Measurements from ENCODE around the gene TREML1. TPM values are rescaled to one million over a fixed set of nuclear protein-coding genes. Genes with fewer than 3 reads are reported as not detected.

The TREML1 gene
- total RNA-seq, 1 donor from 2014 or later = not detected

- TF ChIP-seq CTCF (IDR thresholded peaks at IDR 0.05; ENCODE audit: unreplicated experiment) = no peak
- H3K4me1 Mint-ChIP-seq = no peaks in the 10 kb centered on the region
- H3K27ac Mint-ChIP-seq = no peak overlapping the region
- peaks cover 37% of the 10 kb centered on the region for H3K27me3 Mint-ChIP-seq (ENCODE audit: low read depth)
- DNase-seq (ENCODE audit: low spot score in 2 of 2, unreplicated experiment in 2 of 2) = peak in 1 of 2 experiments; percentile 68
- no peaks in the 10 kb centered on the region for H3K9me3 Mint-ChIP-seq
- no peak overlapping the region for H3K4me3 Mint-ChIP-seq
- no peaks in the 10 kb centered on the region for H3K36me3 Mint-ChIP-seq
Measured at GRCh38 chr6:41167173-41167963, 13.2 kb upstream of the TREML1 start.

- H3K9me3 Mint-ChIP-seq = no peaks in the 10 kb centered on the region
- H3K36me3 Mint-ChIP-seq = no peaks in the 10 kb centered on the region
- H3K27me3 Mint-ChIP-seq (ENCODE audit: low read depth) = peaks cover 27% of the 10 kb centered on the region
- H3K4me3 Mint-ChIP-seq = no peak overlapping the region
- no peak for TF ChIP-seq CTCF (IDR thresholded peaks at IDR 0.05; ENCODE audit: unreplicated experiment)
- H3K27ac Mint-ChIP-seq = no peak overlapping the region
- no peak for DNase-seq (ENCODE audit: low spot score in 2 of 2, unreplicated experiment in 2 of 2)
- no peaks in the 10 kb centered on the region for H3K4me1 Mint-ChIP-seq
Measured at GRCh38 chr6:41164551-41165120, 10.5 kb upstream of the TREML1 start.

- DNase-seq (ENCODE audit: low spot score in 2 of 2, unreplicated experiment in 2 of 2) = no peak
- Mint-ChIP-seq H3K27ac (no peak overlapping the region), H3K4me1 (no peaks in the 10 kb centered on the region), H3K4me3 (no peak overlapping the region), H3K27me3 (ENCODE audit: low read depth) (peaks cover 27% of the 10 kb centered on the region), H3K9me3 (no peaks in the 10 kb centered on the region), H3K36me3 (no peaks in the 10 kb centered on the region)
- no peak for TF ChIP-seq CTCF (IDR thresholded peaks at IDR 0.05; ENCODE audit: unreplicated experiment)
Measured at GRCh38 chr6:41163419-41163717, 9.2 kb upstream of the TREML1 start.

- no peak for TF ChIP-seq CTCF (IDR thresholded peaks at IDR 0.05; ENCODE audit: unreplicated experiment)
- no peak for DNase-seq (ENCODE audit: low spot score in 2 of 2, unreplicated experiment in 2 of 2)
- H3K27me3 Mint-ChIP-seq (ENCODE audit: low read depth) = peaks cover 31% of the 10 kb centered on the region
- H3K36me3 Mint-ChIP-seq = no peaks in the 10 kb centered on the region
- H3K4me1 Mint-ChIP-seq = no peaks in the 10 kb centered on the region
- H3K27ac Mint-ChIP-seq = no peak within 1 kb of the TSS
- H3K4me3 Mint-ChIP-seq = no peak within 1 kb of the TSS
- H3K9me3 Mint-ChIP-seq = no peaks in the 10 kb centered on the region
Measured at GRCh38 chr6:41162687-41163418, 8.7 kb upstream of the TREML1 start, which contains the start of gene TREM2. Gene TREM2 (minus strand): TSS chr6:41163116. CDS start chr6:41163082, 34 bp downstream.

GRCh38 chr6:41161851-41162552, 7.9 kb upstream of the TREML1 start:
- H3K27me3 Mint-ChIP-seq (ENCODE audit: low read depth) = peaks cover 29% of the 10 kb centered on the region
- no peaks in the 10 kb centered on the region for H3K9me3 Mint-ChIP-seq
- TF ChIP-seq CTCF (IDR thresholded peaks at IDR 0.05; ENCODE audit: unreplicated experiment) = no peak
- no peaks in the 10 kb centered on the region for H3K4me1 Mint-ChIP-seq
- DNase-seq (ENCODE audit: low spot score in 2 of 2, unreplicated experiment in 2 of 2) = no peak
- no peak overlapping the region for H3K27ac Mint-ChIP-seq
- no peaks in the 10 kb centered on the region for H3K36me3 Mint-ChIP-seq
- H3K4me3 Mint-ChIP-seq = no peak overlapping the region
